ENCODE results near the gene MMP12. TPM values are rescaled to one million over a fixed set of nuclear protein-coding genes. Genes with fewer than 3 reads are reported as not detected.

MMP12 gene
- total RNA-seq, 1 experiment from 2014 or later, result not detected

DNA sequence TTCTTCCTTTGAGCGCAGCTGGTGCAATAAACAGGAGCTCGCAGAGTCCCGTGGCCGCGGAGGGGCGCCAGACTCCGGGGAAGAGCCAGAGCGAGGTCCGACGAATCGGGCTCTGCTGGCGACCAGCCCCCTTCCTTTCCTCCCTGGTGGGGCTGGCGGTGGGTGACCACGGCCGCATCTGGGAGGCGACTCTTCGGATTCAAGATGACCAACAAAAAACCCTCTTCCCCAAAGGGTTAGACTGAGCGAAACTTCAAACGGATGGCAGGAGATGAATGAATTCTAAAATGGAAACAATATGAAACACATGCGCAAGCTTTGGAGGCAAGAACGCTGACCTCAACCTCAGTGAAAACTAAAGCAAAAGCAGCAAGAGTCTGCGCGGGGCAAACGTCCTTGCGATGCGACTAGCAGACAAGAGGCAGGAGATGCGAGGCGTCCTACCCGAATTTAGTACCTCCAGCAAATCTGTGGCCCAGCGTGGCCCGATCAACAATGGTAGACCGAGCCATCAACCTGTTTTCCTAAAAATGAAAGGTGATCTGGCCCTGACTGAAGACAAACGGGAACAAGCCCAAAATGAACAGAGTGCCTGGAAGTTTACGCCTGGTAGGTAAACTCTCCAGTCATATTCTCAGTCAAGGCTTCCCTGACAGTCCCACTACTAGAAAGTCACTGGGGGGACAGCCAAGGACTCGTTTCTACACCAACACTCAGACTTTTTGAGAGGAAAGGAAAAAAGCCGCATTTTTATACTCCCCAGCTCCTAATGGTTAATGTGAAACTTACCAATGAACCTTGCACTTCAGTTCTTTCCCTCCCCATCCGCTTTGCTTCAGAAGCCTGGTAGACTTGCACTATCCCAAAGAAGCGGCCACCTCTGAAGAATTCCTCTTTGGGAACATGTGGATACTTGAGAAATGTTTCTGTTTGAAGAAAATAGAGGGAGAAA, 43.0 kb downstream of the MMP12 start:
- H3K27ac Mint-ChIP-seq, result no peak overlapping the region
- TF ChIP-seq, protein P1, sequence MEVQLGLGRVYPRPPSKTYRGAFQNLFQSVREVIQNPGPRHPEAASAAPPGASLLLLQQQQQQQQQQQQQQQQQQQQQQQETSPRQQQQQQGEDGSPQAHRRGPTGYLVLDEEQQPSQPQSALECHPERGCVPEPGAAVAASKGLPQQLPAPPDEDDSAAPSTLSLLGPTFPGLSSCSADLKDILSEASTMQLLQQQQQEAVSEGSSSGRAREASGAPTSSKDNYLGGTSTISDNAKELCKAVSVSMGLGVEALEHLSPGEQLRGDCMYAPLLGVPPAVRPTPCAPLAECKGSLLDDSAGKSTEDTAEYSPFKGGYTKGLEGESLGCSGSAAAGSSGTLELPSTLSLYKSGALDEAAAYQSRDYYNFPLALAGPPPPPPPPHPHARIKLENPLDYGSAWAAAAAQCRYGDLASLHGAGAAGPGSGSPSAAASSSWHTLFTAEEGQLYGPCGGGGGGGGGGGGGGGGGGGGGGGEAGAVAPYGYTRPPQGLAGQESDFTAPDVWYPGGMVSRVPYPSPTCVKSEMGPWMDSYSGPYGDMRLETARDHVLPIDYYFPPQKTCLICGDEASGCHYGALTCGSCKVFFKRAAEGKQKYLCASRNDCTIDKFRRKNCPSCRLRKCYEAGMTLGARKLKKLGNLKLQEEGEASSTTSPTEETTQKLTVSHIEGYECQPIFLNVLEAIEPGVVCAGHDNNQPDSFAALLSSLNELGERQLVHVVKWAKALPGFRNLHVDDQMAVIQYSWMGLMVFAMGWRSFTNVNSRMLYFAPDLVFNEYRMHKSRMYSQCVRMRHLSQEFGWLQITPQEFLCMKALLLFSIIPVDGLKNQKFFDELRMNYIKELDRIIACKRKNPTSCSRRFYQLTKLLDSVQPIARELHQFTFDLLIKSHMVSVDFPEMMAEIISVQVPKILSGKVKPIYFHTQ (CRISPR knock-in tag; IDR thresholded peaks at IDR 0.05), result 0 out of 2 replicates have a peak, but pooled peaks have one; percentile 18
- no peak for TF ChIP-seq NFATC4 (CRISPR knock-in tag; IDR thresholded peaks at IDR 0.05)
- TF ChIP-seq FOXK1 (CRISPR knock-in tag; IDR thresholded peaks at IDR 0.05), result no peak
- TF ChIP-seq, protein P2, sequence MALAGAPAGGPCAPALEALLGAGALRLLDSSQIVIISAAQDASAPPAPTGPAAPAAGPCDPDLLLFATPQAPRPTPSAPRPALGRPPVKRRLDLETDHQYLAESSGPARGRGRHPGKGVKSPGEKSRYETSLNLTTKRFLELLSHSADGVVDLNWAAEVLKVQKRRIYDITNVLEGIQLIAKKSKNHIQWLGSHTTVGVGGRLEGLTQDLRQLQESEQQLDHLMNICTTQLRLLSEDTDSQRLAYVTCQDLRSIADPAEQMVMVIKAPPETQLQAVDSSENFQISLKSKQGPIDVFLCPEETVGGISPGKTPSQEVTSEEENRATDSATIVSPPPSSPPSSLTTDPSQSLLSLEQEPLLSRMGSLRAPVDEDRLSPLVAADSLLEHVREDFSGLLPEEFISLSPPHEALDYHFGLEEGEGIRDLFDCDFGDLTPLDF (CRISPR knock-in tag; IDR thresholded peaks at IDR 0.05), result no peak
- TF ChIP-seq, protein P3, sequence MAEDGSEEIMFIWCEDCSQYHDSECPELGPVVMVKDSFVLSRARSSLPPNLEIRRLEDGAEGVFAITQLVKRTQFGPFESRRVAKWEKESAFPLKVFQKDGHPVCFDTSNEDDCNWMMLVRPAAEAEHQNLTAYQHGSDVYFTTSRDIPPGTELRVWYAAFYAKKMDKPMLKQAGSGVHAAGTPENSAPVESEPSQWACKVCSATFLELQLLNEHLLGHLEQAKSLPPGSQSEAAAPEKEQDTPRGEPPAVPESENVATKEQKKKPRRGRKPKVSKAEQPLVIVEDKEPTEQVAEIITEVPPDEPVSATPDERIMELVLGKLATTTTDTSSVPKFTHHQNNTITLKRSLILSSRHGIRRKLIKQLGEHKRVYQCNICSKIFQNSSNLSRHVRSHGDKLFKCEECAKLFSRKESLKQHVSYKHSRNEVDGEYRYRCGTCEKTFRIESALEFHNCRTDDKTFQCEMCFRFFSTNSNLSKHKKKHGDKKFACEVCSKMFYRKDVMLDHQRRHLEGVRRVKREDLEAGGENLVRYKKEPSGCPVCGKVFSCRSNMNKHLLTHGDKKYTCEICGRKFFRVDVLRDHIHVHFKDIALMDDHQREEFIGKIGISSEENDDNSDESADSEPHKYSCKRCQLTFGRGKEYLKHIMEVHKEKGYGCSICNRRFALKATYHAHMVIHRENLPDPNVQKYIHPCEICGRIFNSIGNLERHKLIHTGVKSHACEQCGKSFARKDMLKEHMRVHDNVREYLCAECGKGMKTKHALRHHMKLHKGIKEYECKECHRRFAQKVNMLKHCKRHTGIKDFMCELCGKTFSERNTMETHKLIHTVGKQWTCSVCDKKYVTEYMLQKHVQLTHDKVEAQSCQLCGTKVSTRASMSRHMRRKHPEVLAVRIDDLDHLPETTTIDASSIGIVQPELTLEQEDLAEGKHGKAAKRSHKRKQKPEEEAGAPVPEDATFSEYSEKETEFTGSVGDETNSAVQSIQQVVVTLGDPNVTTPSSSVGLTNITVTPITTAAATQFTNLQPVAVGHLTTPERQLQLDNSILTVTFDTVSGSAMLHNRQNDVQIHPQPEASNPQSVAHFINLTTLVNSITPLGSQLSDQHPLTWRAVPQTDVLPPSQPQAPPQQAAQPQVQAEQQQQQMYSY (CRISPR knock-in tag; IDR thresholded peaks at IDR 0.05), result no peak
- peak overlapping the region; percentile 51 for H3K4me3 Mint-ChIP-seq
- H3K36me3 Mint-ChIP-seq, result peaks cover 7% of the 10 kb centered on the region
- CTCF ChIA-PET, result interaction anchor here (0.6 to 1.8 kb wide), 22 partner anchors 10 to 326 kb away, joined by 3 to 11 read pairs (median 4); partner anchors contain the start of genes DYNC2H1, MMP10 and MMP3
- peak; percentile 77 for DNase-seq (ENCODE audit: low spot score)
- H3K27me3 Mint-ChIP-seq (ENCODE audit: low read depth), result peaks cover 4% of the 10 kb centered on the region; the same call in 1 of the 2 replicates
- POLR2A ChIA-PET, result no interaction called here
- H3K4me1 Mint-ChIP-seq, result peaks cover 32% of the 10 kb centered on the region
- peak; percentile 91 for ATAC-seq
- H3K9me3 Mint-ChIP-seq, result peaks cover 8% of the 10 kb centered on the region

DNA sequence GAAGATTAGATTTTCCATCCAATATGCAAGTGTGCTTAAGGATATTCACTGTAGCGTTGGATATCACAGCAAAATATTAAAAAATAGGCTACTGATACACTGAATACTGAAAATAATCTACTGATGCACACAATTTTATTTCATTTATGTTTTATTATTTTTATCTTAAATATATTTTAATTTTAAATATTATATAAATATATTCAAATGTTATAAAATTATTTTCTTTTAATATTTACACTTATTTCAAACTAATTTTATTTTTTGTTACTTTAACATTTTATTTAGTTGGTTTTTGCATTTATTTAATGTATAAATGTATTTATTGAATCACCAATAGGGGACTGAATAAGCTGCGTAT, 43.7 kb downstream of the MMP12 start:
- ATAC-seq (no peak), DNase-seq (ENCODE audit: low spot score) (no peak)
- peaks cover 4% of the 10 kb centered on the region; the same call in 1 of the 2 replicates for H3K27me3 Mint-ChIP-seq (ENCODE audit: low read depth)
- peak; percentile 92 for TF ChIP-seq HMGA2 (CRISPR knock-in tag; IDR thresholded peaks at IDR 0.05)
- TF ChIP-seq, protein P4, sequence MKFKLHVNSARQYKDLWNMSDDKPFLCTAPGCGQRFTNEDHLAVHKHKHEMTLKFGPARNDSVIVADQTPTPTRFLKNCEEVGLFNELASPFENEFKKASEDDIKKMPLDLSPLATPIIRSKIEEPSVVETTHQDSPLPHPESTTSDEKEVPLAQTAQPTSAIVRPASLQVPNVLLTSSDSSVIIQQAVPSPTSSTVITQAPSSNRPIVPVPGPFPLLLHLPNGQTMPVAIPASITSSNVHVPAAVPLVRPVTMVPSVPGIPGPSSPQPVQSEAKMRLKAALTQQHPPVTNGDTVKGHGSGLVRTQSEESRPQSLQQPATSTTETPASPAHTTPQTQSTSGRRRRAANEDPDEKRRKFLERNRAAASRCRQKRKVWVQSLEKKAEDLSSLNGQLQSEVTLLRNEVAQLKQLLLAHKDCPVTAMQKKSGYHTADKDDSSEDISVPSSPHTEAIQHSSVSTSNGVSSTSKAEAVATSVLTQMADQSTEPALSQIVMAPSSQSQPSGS (CRISPR knock-in tag; IDR thresholded peaks at IDR 0.05; ENCODE audit: borderline replicate concordance, low read depth), result no peak
- no peak for TF ChIP-seq ZBTB21 (CRISPR knock-in tag; IDR thresholded peaks at IDR 0.05; ENCODE audit: borderline replicate concordance)
- H3K36me3 Mint-ChIP-seq, result peaks cover 13% of the 10 kb centered on the region
- ChIA-PET CTCF (interaction anchor here (0.6 to 1.8 kb wide), 20 partner anchors 10 to 278 kb away, joined by 3 to 11 read pairs (median 4); partner anchors contain the start of genes DYNC2H1, MMP10 and MMP3), POLR2A (no interaction called here)
- no peak overlapping the region for H3K27ac Mint-ChIP-seq
- H3K9me3 Mint-ChIP-seq, result peaks cover 8% of the 10 kb centered on the region
- H3K4me3 Mint-ChIP-seq, result no peak overlapping the region
- H3K4me1 Mint-ChIP-seq, result peaks cover 25% of the 10 kb centered on the region

DNA sequence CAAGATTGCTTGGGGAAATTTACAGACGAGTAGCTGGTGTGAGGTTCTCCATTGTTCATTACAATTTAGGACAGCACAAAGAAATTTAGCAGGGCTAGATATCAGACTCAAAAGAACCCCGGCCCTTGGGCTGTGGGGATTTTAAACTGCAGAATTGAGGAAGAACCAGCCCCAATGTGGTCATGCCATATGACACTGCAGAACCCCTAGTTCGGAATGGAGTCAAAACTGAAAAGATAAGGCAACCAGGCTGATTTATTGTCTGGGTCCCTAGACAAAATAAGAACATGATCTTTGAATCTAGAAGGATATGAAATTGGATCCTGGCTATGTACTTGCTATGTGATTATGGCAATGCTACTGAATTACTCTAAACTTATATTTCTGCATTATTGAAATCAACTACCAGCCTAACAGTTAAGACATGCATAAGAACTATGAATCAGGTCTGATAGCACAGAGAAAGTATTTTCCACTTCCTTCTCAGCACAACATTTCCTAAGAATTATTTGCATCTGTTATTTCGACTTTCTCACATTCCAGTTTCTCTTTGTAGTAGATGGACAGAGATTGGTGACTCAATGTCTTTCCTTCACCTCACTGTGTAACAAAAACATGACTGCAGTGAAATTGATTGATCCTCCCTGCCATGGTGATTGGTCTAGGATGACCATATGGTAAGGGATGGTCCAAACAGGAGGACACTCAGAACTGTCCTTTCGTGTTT, 44.6 kb downstream of the MMP12 start:
- no peak overlapping the region for H3K4me3 Mint-ChIP-seq
- DNase-seq (ENCODE audit: low spot score) (no peak), ATAC-seq (no peak)
- H3K27me3 Mint-ChIP-seq (ENCODE audit: low read depth), result peaks cover 4% of the 10 kb centered on the region; the same call in 1 of the 2 replicates
- peaks cover 8% of the 10 kb centered on the region for H3K9me3 Mint-ChIP-seq
- H3K36me3 Mint-ChIP-seq, result peaks cover 22% of the 10 kb centered on the region
- H3K4me1 Mint-ChIP-seq, result peaks cover 16% of the 10 kb centered on the region
- POLR2A ChIA-PET, result no interaction called here
- no peak overlapping the region for H3K27ac Mint-ChIP-seq
- CTCF ChIA-PET, result interaction anchor here (1.0 to 1.8 kb wide), 8 partner anchors 10 to 205 kb away, joined by 3 to 9 read pairs (median 4); partner anchors contain the start of gene MMP3
- TF ChIP-seq, protein P5, sequence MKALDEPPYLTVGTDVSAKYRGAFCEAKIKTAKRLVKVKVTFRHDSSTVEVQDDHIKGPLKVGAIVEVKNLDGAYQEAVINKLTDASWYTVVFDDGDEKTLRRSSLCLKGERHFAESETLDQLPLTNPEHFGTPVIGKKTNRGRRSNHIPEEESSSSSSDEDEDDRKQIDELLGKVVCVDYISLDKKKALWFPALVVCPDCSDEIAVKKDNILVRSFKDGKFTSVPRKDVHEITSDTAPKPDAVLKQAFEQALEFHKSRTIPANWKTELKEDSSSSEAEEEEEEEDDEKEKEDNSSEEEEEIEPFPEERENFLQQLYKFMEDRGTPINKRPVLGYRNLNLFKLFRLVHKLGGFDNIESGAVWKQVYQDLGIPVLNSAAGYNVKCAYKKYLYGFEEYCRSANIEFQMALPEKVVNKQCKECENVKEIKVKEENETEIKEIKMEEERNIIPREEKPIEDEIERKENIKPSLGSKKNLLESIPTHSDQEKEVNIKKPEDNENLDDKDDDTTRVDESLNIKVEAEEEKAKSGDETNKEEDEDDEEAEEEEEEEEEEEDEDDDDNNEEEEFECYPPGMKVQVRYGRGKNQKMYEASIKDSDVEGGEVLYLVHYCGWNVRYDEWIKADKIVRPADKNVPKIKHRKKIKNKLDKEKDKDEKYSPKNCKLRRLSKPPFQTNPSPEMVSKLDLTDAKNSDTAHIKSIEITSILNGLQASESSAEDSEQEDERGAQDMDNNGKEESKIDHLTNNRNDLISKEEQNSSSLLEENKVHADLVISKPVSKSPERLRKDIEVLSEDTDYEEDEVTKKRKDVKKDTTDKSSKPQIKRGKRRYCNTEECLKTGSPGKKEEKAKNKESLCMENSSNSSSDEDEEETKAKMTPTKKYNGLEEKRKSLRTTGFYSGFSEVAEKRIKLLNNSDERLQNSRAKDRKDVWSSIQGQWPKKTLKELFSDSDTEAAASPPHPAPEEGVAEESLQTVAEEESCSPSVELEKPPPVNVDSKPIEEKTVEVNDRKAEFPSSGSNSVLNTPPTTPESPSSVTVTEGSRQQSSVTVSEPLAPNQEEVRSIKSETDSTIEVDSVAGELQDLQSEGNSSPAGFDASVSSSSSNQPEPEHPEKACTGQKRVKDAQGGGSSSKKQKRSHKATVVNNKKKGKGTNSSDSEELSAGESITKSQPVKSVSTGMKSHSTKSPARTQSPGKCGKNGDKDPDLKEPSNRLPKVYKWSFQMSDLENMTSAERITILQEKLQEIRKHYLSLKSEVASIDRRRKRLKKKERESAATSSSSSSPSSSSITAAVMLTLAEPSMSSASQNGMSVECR (CRISPR knock-in tag; IDR thresholded peaks at IDR 0.05; ENCODE audit: borderline replicate concordance), result no peak
- TF ChIP-seq ZNF219 (CRISPR knock-in tag; IDR thresholded peaks at IDR 0.05; ENCODE audit: borderline replicate concordance), result no peak
- TF ChIP-seq, protein P6, sequence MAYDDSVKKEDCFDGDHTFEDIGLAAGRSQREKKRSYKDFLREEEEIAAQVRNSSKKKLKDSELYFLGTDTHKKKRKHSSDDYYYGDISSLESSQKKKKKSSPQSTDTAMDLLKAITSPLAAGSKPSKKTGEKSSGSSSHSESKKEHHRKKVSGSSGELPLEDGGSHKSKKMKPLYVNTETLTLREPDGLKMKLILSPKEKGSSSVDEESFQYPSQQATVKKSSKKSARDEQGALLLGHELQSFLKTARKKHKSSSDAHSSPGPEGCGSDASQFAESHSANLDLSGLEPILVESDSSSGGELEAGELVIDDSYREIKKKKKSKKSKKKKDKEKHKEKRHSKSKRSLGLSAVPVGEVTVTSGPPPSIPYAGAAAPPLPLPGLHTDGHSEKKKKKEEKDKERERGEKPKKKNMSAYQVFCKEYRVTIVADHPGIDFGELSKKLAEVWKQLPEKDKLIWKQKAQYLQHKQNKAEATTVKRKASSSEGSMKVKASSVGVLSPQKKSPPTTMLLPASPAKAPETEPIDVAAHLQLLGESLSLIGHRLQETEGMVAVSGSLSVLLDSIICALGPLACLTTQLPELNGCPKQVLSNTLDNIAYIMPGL (CRISPR knock-in tag; IDR thresholded peaks at IDR 0.05), result no peak
- no peak for TF ChIP-seq ZNF121 (CRISPR knock-in tag; IDR thresholded peaks at IDR 0.05)
